GM12878 (cell line): Measurements from ENCODE around the gene PLXNA4. TPM values are rescaled to one million over a fixed set of nuclear protein-coding genes. Genes with fewer than 3 reads are reported as not detected.

Experiments used
- ATAC-seq: fragments of 200-7000 bp; cut with Tn5 transposase; 3 replicates; pipeline ENCODE4 v1.9.1; 2020; ENCODE audit warnings: mild to moderate bottlenecking, moderate library complexity
- BruUV-seq: library from RNA; stranded (reverse); fragments of 400-500 nt; replicated peaks from 2 replicates; lab custom pipeline; 2021; lab: Mats Ljungman, UMichigan
- CTCF ChIA-PET: fragments of 300-600 bp; sonication (Branson Sonifier 250); formaldehyde crosslinking; extraction: SDS; loops from one replicate; lab custom pipeline; 2021; ENCODE audit warnings: inconsistent platforms; lab: Yijun Ruan, JAX
- POLR2A ChIA-PET: fragments of 350-600 bp; formaldehyde crosslinking; extraction: SDS; loops from one replicate; lab custom pipeline; 2021; ENCODE audit warnings: inconsistent platforms; lab: Charles Lee
- RAD21 ChIA-PET: fragments of 300-600 bp; sonication (Branson Sonifier 250); formaldehyde crosslinking; loops from one replicate; lab custom pipeline; 2023; ENCODE audit warnings: antibody characterized with exemption; ENCODE audit not compliant: unreplicated experiment; lab: Charles Lee
- SMC1A ChIA-PET: fragments of 300-600 bp; sonication (Branson Sonifier 250); formaldehyde crosslinking; loops from one replicate; lab custom pipeline; 2023; ENCODE audit not compliant: unreplicated experiment, uncharacterized antibody; lab: Charles Lee
- DNase-seq: peaks from one replicate; pipeline ENCODE4 v3.0.0-alpha.2; 2011; ENCODE audit warnings: low read depth, low spot score
- FAIRE-seq: peaks from 3 replicates; lab custom pipeline; 2011; peaks lifted over from hg19 to GRCh38; lab: Jason Lieb, UNC
- H2AFZ ChIP-seq: 2 replicates; pipeline ENCODE4 v1.6.0; 2011; ENCODE audit warnings: low read depth, low read length, control low read depth; ENCODE audit not compliant: control insufficient read depth
- H3K27ac ChIP-seq: 2 replicates; pipeline ENCODE4 v1.5.1; 2011; ENCODE audit warnings: control low read depth; ENCODE audit not compliant: control insufficient read depth, insufficient read depth
- H3K27me3 ChIP-seq, 2 experiments: replicated peaks in 1 of 2; 2 replicates each; pipeline versions ENCODE4 v1.6.0 to v1.6.1; 2011; ENCODE audit warnings: low read length in 1 of 2; ENCODE audit not compliant: control insufficient read depth in 2 of 2, insufficient read depth in 2 of 2
- H3K36me3 ChIP-seq, 2 experiments: 2 replicates each; pipeline ENCODE4 v1.5.1; 2011; ENCODE audit warnings: low read length in 1 of 2; ENCODE audit not compliant: control insufficient read depth in 2 of 2, insufficient read depth in 2 of 2
- H3K4me1 ChIP-seq: 2 replicates; pipeline ENCODE4 v1.6.1; 2011; ENCODE audit warnings: mild to moderate bottlenecking, low read length, moderate library complexity, mixed read lengths; ENCODE audit not compliant: control insufficient read depth, insufficient read depth
- H3K4me2 ChIP-seq: 2 replicates; pipeline ENCODE4 v1.6.0; 2011; ENCODE audit warnings: control low read depth; ENCODE audit not compliant: control insufficient read depth, insufficient read depth
- H3K4me3 ChIP-seq: fragments of 200-600 bp; sonication (generic); 2 replicates; pipeline ENCODE4 v1.5.1; 2016
- H3K79me2 ChIP-seq: 2 replicates; pipeline ENCODE4 v1.6.0; 2011; ENCODE audit warnings: low read length; ENCODE audit not compliant: control insufficient read depth, insufficient read depth
- H3K9ac ChIP-seq: 2 replicates; pipeline ENCODE4 v1.8.0; 2011; ENCODE audit warnings: low read length, control low read depth, mixed read lengths; ENCODE audit not compliant: control insufficient read depth, insufficient read depth
- H3K9me3 ChIP-seq: replicated peaks from 3 replicates; pipeline ENCODE4 v1.5.1; 2011; ENCODE audit warnings: mild to moderate bottlenecking, low read length; ENCODE audit not compliant: control insufficient read depth, insufficient read depth
- H4K20me1 ChIP-seq: 2 replicates; pipeline ENCODE4 v1.6.0; 2011; ENCODE audit not compliant: control insufficient read depth, insufficient read depth
- CHD1 ChIP-seq: IDR thresholded peaks from 2 replicates; pipeline ENCODE4 v1.6.1; 2012; ENCODE audit warnings: low read depth, low read length, improper control_type of control experiment
- FOXK2 ChIP-seq: fragments of 450-650 bp; IDR thresholded peaks from 2 replicates; pipeline ENCODE4 v1.6.1; 2017; ENCODE audit warnings: mild to moderate bottlenecking, moderate library complexity
- KDM1A ChIP-seq: fragments of 200-600 bp; sonication (generic); IDR thresholded peaks from 2 replicates; pipeline ENCODE4 v1.6.1; 2016; ENCODE audit warnings: borderline replicate concordance
- TARDBP ChIP-seq: IDR thresholded peaks from 2 replicates; pipeline ENCODE4 v1.6.1; 2016; ENCODE audit warnings: borderline replicate concordance
- ZNF592 ChIP-seq: fragments of 450-650 bp; IDR thresholded peaks from 2 replicates; pipeline ENCODE4 v1.6.1; 2017; ENCODE audit warnings: mild to moderate bottlenecking, moderate library complexity
- WGBS: methylation state at CpG from one replicate; pipeline ENCODE4 v1.1.6; 2016; ENCODE audit warnings: low lambda C conversion rate; ENCODE audit not compliant: insufficient replicate concordance, insufficient coverage; ENCODE audit errors: missing lambda C conversion rate; 5-methylcytosine and 5-hydroxymethylcytosine counted together
- in situ Hi-C: fragments of 300-500 bp; cut with MboI; formaldehyde crosslinking; loops from 9 replicates; pipeline ENCODE4 v1.14.3; 2018; ENCODE audit warnings: mixed read lengths
- intact Hi-C: fragments of 100-400 bp; cut with micrococcal nuclease; formaldehyde crosslinking; loops from one replicate; pipeline ENCODE4 v1.14.2; 2022; ENCODE audit not compliant: unreplicated experiment
- polyA plus RNA-seq, 11 experiments: library from polyadenylated mRNA; depleted of rRNA in 4 of 11; unstranded in 6 of 11; stranded (reverse) in 5 of 11; fragments of >200 nt; fragmentation: Nextera tagmentation in 4 of 11; fragmentation: Illumina TruSeq in 1 of 11; extraction: Ambion mirVana in 4 of 11; extraction: Trizol in 1 of 11; gene quantifications; 1 replicate in 1 of 11; 2 replicates in 10 of 11; pipeline versions ENCODE4 v1.2.1 to v1.2.3, GENCODE V29; 2011 to 2016; ENCODE audit warnings: inconsistent platforms in 2 of 11, missing spikeins in 2 of 11, low read depth in 1 of 11
- total RNA-seq, 4 experiments: library from RNA; depleted of rRNA in 3 of 4; stranded (reverse); fragments of >200 nt in 3 of 4; fragmentation: Illumina TruSeq in 1 of 4; extraction: Trizol in 1 of 4; gene quantifications; 2 replicates each; pipeline versions ENCODE4 v1.2.1 to v1.2.3, GENCODE V29; 2013 to 2021

The PLXNA4 gene
- total and polyA plus RNA-seq, 10 of the 15 experiments (the other 5 are each of a cell fraction or from before 2014, with no cell fraction given), result 0.03 TPM; not detected in 9

GRCh38 chr7:132545756-132546155 is 30.5 kb downstream of the PLXNA4 start:
- H2AFZ ChIP-seq, result no peak overlapping the region
- DNase-seq (no peak), ATAC-seq (no peak), FAIRE-seq (no peak)
- H3K9ac ChIP-seq, result no peak overlapping the region
- BruUV-seq, result no TSS peak
- POLR2A ChIA-PET, result no interaction called here
- TF ChIP-seq ZNF592 (no peak), TARDBP (no peak), FOXK2 (no peak), KDM1A (no peak), CHD1 (no peak)
- no peaks in the 10 kb centered on the region for H3K36me3 ChIP-seq
- H3K4me2 ChIP-seq, result no peak overlapping the region
- H3K27me3 ChIP-seq, result peaks cover 0 to 9% of the 10 kb centered on the region in 2 experiments; a peak in 2 of 4 replicates
- CTCF ChIA-PET, result no interaction called here
- H4K20me1 ChIP-seq, result no peaks in the 10 kb centered on the region
- SMC1A ChIA-PET, result no interaction called here
- RAD21 ChIA-PET, result no interaction called here
- in situ Hi-C loops (no loop called here), intact Hi-C loops (no loop called here)
- no peak overlapping the region for H3K27ac ChIP-seq
- H3K4me3 ChIP-seq, result no peak overlapping the region
- WGBS, result 16% methylated on average over 1 of the region's 1 CpG
- H3K79me2 ChIP-seq, result no peaks in the 10 kb centered on the region
- no peaks in the 10 kb centered on the region for H3K9me3 ChIP-seq
- no peaks in the 10 kb centered on the region for H3K4me1 ChIP-seq
